ENCODE data around the gene GINM1. TPM values are rescaled to one million over a fixed set of nuclear protein-coding genes. Genes with fewer than 3 reads are reported as not detected.

The GINM1 gene
- polyA plus RNA-seq, 1 of the 3 experiments (the other 2 are of a cell fraction) = 24.4 TPM

DNA sequence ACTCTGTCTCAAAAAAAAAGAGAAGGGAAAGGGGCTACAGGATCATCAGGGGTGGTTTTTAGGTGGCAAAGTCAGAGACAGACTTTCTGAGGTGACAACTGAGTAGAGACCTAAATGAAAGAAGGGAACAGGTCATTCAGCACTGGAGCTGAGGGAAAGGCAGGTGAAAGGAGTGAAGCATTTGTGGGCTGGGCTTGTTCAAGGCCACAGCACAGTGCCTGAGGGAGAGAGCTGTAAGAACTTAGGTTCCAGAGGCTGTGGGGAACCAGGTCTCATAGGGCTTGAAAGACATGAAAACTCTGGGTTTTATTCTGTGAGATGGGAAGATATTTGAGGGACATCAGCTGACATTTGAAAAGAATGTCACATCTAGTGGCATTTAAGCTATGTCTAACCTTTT lies 61.5 kb downstream of the GINM1 start:
- ChIA-PET POLR2A (no interaction called here), CTCF (no interaction called here)
- H3K9me3 ChIP-seq = no peaks in the 10 kb centered on the region

DNA sequence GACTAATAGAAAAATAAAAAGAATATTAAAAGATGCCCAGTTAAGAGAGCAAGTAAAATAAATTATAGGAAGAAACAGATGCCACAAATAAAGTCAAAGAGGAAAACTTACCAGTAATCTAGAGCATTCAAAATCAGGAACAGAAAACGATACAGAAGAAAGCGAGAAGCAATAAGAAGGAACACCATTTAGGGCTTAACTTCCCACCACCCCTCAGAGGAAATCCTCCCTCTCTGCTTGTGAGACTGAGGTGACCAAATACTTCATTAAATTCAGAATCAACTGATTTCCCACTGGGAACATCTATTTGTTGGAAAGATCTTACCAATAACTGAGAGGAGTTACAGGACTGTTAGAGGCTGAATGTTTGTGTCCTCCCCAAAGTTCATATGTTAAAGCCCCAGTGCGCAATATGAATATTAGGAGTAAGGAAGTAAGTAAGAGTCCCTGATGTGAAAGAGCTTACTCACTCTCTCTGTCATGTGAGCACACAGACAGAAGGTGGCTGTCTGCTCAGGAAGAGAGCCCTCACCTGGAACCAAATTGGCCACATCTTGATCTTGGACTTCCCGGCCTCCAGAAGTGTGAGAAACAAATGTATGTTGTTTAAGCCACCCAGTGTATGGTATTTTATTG lies 62.8 kb downstream of the GINM1 start:
- peaks cover 5% of the 10 kb centered on the region for H3F3A ChIP-seq (replicated peaks; ENCODE audit: insufficient read depth)
- H3K9me3 ChIP-seq = no peaks in the 10 kb centered on the region
- peaks cover 3% of the 10 kb centered on the region; the same call in 1 of the 2 replicates for H3K79me2 ChIP-seq (ENCODE audit: insufficient read depth)
- H3K27ac ChIP-seq (ENCODE audit: low read depth in 2 of 2, low read length in 1 of 2) = no peak overlapping the region
- 98% methylated on average over 4 of the region's 4 CpGs for WGBS (ENCODE audit: low lambda C conversion rate)
- H3K36me3 ChIP-seq (replicated peaks in 1 of 2; ENCODE audit: control insufficient read depth in 1 of 2, insufficient read depth in 2 of 2, low read length in 1 of 2) = peaks cover 0 to 9% of the 10 kb centered on the region in 2 experiments
- TF ChIP-seq JUND (IDR thresholded peaks at IDR 0.05) = no peak
- TF ChIP-seq, protein P1, sequence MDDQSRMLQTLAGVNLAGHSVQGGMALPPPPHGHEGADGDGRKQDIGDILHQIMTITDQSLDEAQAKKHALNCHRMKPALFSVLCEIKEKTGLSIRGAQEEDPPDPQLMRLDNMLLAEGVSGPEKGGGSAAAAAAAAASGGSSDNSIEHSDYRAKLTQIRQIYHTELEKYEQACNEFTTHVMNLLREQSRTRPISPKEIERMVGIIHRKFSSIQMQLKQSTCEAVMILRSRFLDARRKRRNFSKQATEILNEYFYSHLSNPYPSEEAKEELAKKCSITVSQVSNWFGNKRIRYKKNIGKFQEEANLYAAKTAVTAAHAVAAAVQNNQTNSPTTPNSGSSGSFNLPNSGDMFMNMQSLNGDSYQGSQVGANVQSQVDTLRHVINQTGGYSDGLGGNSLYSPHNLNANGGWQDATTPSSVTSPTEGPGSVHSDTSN (IDR thresholded peaks at IDR 0.05) = no peak
- H3K4me3 ChIP-seq (ENCODE audit: low read depth in 2 of 2, low read length in 1 of 2) = no peak overlapping the region
- POLR2A ChIA-PET = no interaction called here
- CTCF ChIA-PET = no interaction called here
- H2AFZ ChIP-seq (ENCODE audit: low read depth) = no peak overlapping the region
- no peaks in the 10 kb centered on the region for H3K9me2 ChIP-seq
- H3K27me3 ChIP-seq (ENCODE audit: insufficient read depth) = no peaks in the 10 kb centered on the region
- no peak for DNase-seq
- H4K20me1 ChIP-seq (ENCODE audit: insufficient read depth) = no peaks in the 10 kb centered on the region
- H3K4me1 ChIP-seq (ENCODE audit: control insufficient read depth in 1 of 2, insufficient read depth in 2 of 2, low read depth in 1 of 2, low read length in 1 of 2) = no peaks in the 10 kb centered on the region
- H3K9ac ChIP-seq = no peak overlapping the region
- no peak overlapping the region for H3K4me2 ChIP-seq

More for the DNA sequence above, 61.5 kb downstream of the GINM1 start:
- DNase-seq = no peak
- no peaks in the 10 kb centered on the region for H4K20me1 ChIP-seq (ENCODE audit: insufficient read depth)
- no peaks in the 10 kb centered on the region for H3K4me1 ChIP-seq (ENCODE audit: control insufficient read depth in 1 of 2, insufficient read depth in 2 of 2, low read depth in 1 of 2, low read length in 1 of 2)
- H3K36me3 ChIP-seq (replicated peaks in 1 of 2; ENCODE audit: control insufficient read depth in 1 of 2, insufficient read depth in 2 of 2, low read length in 1 of 2) = peaks cover 0 to 11% of the 10 kb centered on the region in 2 experiments
- H3K27me3 ChIP-seq (ENCODE audit: insufficient read depth) = no peaks in the 10 kb centered on the region
- H3K9me2 ChIP-seq = no peaks in the 10 kb centered on the region
- H2AFZ ChIP-seq (ENCODE audit: low read depth) = no peak overlapping the region
- H3K27ac ChIP-seq (ENCODE audit: low read depth in 2 of 2, low read length in 1 of 2) = no peak overlapping the region
- no peak overlapping the region for H3K9ac ChIP-seq
- H3F3A ChIP-seq (replicated peaks; ENCODE audit: insufficient read depth) = peaks cover 4% of the 10 kb centered on the region
- TF ChIP-seq FOXJ3 (CRISPR knock-in tag; IDR thresholded peaks at IDR 0.05) (no peak), MXI1 (IDR thresholded peaks at IDR 0.05; ENCODE audit: low read depth, low read length) (no peak), EZH2phosphoT487 (IDR thresholded peaks at IDR 0.05; ENCODE audit: borderline replicate concordance, low read depth) (no peak), TCF12 (IDR thresholded peaks at IDR 0.05) (no peak), FOSL2 (IDR thresholded peaks at IDR 0.05; ENCODE audit: borderline replicate concordance, low read depth) (no peak), TEAD4 (IDR thresholded peaks at IDR 0.05; ENCODE audit: borderline replicate concordance, insufficient read depth) (no peak), MEF2A (IDR thresholded peaks at IDR 0.05; ENCODE audit: borderline replicate concordance, low read depth) (no peak)
- TF ChIP-seq, protein P2, sequence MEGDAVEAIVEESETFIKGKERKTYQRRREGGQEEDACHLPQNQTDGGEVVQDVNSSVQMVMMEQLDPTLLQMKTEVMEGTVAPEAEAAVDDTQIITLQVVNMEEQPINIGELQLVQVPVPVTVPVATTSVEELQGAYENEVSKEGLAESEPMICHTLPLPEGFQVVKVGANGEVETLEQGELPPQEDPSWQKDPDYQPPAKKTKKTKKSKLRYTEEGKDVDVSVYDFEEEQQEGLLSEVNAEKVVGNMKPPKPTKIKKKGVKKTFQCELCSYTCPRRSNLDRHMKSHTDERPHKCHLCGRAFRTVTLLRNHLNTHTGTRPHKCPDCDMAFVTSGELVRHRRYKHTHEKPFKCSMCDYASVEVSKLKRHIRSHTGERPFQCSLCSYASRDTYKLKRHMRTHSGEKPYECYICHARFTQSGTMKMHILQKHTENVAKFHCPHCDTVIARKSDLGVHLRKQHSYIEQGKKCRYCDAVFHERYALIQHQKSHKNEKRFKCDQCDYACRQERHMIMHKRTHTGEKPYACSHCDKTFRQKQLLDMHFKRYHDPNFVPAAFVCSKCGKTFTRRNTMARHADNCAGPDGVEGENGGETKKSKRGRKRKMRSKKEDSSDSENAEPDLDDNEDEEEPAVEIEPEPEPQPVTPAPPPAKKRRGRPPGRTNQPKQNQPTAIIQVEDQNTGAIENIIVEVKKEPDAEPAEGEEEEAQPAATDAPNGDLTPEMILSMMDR (IDR thresholded peaks at IDR 0.05) = no peak
- no peak overlapping the region for H3K4me2 ChIP-seq
- H3K4me3 ChIP-seq (ENCODE audit: low read depth in 2 of 2, low read length in 1 of 2) = no peak overlapping the region
- H3K79me2 ChIP-seq (ENCODE audit: insufficient read depth) = peaks cover 3% of the 10 kb centered on the region; the same call in 1 of the 2 replicates

All from SK-N-SH (cell line).